ENCODE results near the gene SERF2. TPM values are rescaled to one million over a fixed set of nuclear protein-coding genes. Genes with fewer than 3 reads are reported as not detected.
A peak's percentile ranks its signal among the peaks of the same experiment; 100 is the strongest.

Gene SERF2
- total and polyA plus RNA-seq, 2 of the 13 experiments (the other 11 are each of a cell fraction or from before 2014, with no cell fraction given): 811 to 1,257 TPM

GRCh38 chr15:43769584-43770228 is 22.4 kb upstream of the SERF2 start (continued):
- TF ChIP-seq LCORL (IDR thresholded peaks at IDR 0.05) (no peak), LCORL (CRISPR knock-in tag; IDR thresholded peaks at IDR 0.05) (0 out of 2 replicates have a peak, but pooled peaks have one; percentile 18), SP2 (CRISPR knock-in tag; IDR thresholded peaks at IDR 0.05) (no peak), RAD21 (CRISPR knock-in tag; IDR thresholded peaks at IDR 0.05) (peak; percentile 21; the same call in 1 of the 2 replicates), ATF5 (CRISPR knock-in tag; IDR thresholded peaks at IDR 0.05; ENCODE audit: low read depth) (no peak), ZNF597 (CRISPR knock-in tag; IDR thresholded peaks at IDR 0.05) (no peak), CERS6 (CRISPR knock-in tag; IDR thresholded peaks at IDR 0.05) (no peak), TRIM24 (CRISPR knock-in tag; IDR thresholded peaks at IDR 0.05) (no peak), CTCF (CRISPR knock-in tag; IDR thresholded peaks at IDR 0.05) (peak; percentile 65), GZF1 (CRISPR knock-in tag; IDR thresholded peaks at IDR 0.05) (no peak), FOXJ3 (CRISPR knock-in tag; IDR thresholded peaks at IDR 0.05; ENCODE audit: borderline replicate concordance) (0 out of 2 replicates have a peak, but pooled peaks have one; percentile 22), PRDM15 (CRISPR knock-in tag; IDR thresholded peaks at IDR 0.05) (no peak), ZNF746 (CRISPR knock-in tag; IDR thresholded peaks at IDR 0.05) (no peak), FOXA1 (IDR thresholded peaks at IDR 0.05) (no peak), FOXA1 (CRISPR knock-in tag; IDR thresholded peaks at IDR 0.05) (peak; percentile 77), ZNF720 (CRISPR knock-in tag; IDR thresholded peaks at IDR 0.05) (no peak), ARID2 (CRISPR knock-in tag; IDR thresholded peaks at IDR 0.05; ENCODE audit: borderline replicate concordance) (no peak), ZXDC (CRISPR knock-in tag; IDR thresholded peaks at IDR 0.05) (no peak)

Measured in HepG2 (cell line).